ENCODE results near the gene BEND7. TPM values are rescaled to one million over a fixed set of nuclear protein-coding genes. Genes with fewer than 3 reads are reported as not detected.

BEND7 gene
- total RNA-seq, 1 donor from 2014 or later: 25.0 TPM

- Mint-ChIP-seq H3K9me3 (peaks cover 3% of the 10 kb centered on the region), H3K27ac (ENCODE audit: unreplicated experiment) (no peak overlapping the region), H3K36me3 (ENCODE audit: low read depth) (peaks cover 17% of the 10 kb centered on the region), H3K4me1 (peaks cover 17% of the 10 kb centered on the region), H3K27me3 (ENCODE audit: low read depth) (no peaks in the 10 kb centered on the region), H3K4me3 (no peak overlapping the region)
- no peak for DNase-seq (ENCODE audit: low read depth, low spot score)
- TF ChIP-seq CTCF (conservative IDR thresholded peaks at IDR 0.05): no peak
These were observed 66.3 kb downstream of the BEND7 start for GRCh38 chr10:13462551-13462950.

- H3K27ac Mint-ChIP-seq (ENCODE audit: unreplicated experiment): no peak overlapping the region
- no peaks in the 10 kb centered on the region for H3K27me3 Mint-ChIP-seq (ENCODE audit: low read depth)
- TF ChIP-seq CTCF (conservative IDR thresholded peaks at IDR 0.05): no peak
- peaks cover 17% of the 10 kb centered on the region for H3K36me3 Mint-ChIP-seq (ENCODE audit: low read depth)
- H3K4me3 Mint-ChIP-seq: no peak overlapping the region
- DNase-seq (ENCODE audit: low read depth, low spot score): no peak
- peaks cover 4% of the 10 kb centered on the region for H3K4me1 Mint-ChIP-seq
- H3K9me3 Mint-ChIP-seq: peaks cover 3% of the 10 kb centered on the region
These were observed 70.2 kb downstream of the BEND7 start for GRCh38 chr10:13458687-13459012.

GRCh38 chr10:13457958-13458686 lies 70.7 kb downstream of the BEND7 start:
- no peak overlapping the region for H3K27ac Mint-ChIP-seq (ENCODE audit: unreplicated experiment)
- TF ChIP-seq CTCF (conservative IDR thresholded peaks at IDR 0.05): no peak
- H3K4me1 Mint-ChIP-seq: peaks cover 4% of the 10 kb centered on the region
- H3K27me3 Mint-ChIP-seq (ENCODE audit: low read depth): no peaks in the 10 kb centered on the region
- H3K4me3 Mint-ChIP-seq: no peak overlapping the region
- peaks cover 3% of the 10 kb centered on the region for H3K9me3 Mint-ChIP-seq
- H3K36me3 Mint-ChIP-seq (ENCODE audit: low read depth): peaks cover 15% of the 10 kb centered on the region
- DNase-seq (ENCODE audit: low read depth, low spot score): no peak

GRCh38 chr10:13453896-13454295 lies 74.9 kb downstream of the BEND7 start:
- Mint-ChIP-seq H3K27ac (ENCODE audit: unreplicated experiment) (no peak overlapping the region), H3K36me3 (ENCODE audit: low read depth) (no peaks in the 10 kb centered on the region), H3K4me3 (no peak overlapping the region), H3K27me3 (ENCODE audit: low read depth) (no peaks in the 10 kb centered on the region), H3K4me1 (peaks cover 4% of the 10 kb centered on the region), H3K9me3 (no peaks in the 10 kb centered on the region)
- TF ChIP-seq CTCF (conservative IDR thresholded peaks at IDR 0.05): no peak
- no peak for DNase-seq (ENCODE audit: low read depth, low spot score)

GRCh38 chr10:13450069-13450468 lies 78.7 kb downstream of the BEND7 start:
- H3K4me1 Mint-ChIP-seq: peaks cover 16% of the 10 kb centered on the region
- DNase-seq (ENCODE audit: low read depth, low spot score): no peak
- H3K4me3 Mint-ChIP-seq: no peak overlapping the region
- no peak for TF ChIP-seq CTCF (conservative IDR thresholded peaks at IDR 0.05)
- H3K36me3 Mint-ChIP-seq (ENCODE audit: low read depth): peaks cover 16% of the 10 kb centered on the region
- H3K27ac Mint-ChIP-seq (ENCODE audit: unreplicated experiment): no peak overlapping the region
- H3K27me3 Mint-ChIP-seq (ENCODE audit: low read depth): no peaks in the 10 kb centered on the region
- no peaks in the 10 kb centered on the region for H3K9me3 Mint-ChIP-seq

Measured in neural crest cell (in vitro differentiated cells).